Progenitor cell of endocrine pancreas (in vitro differentiated cells): ENCODE measurements around the gene HPS1. TPM values are rescaled to one million over a fixed set of nuclear protein-coding genes. Genes with fewer than 3 reads are reported as not detected.
A peak's percentile ranks its signal among the peaks of the same experiment; 100 is the strongest.

Source experiments
- DNase-seq: peaks from one replicate; pipeline ENCODE4 v3.0.0; 2021; ENCODE audit warnings: low spot score; ENCODE audit not compliant: unreplicated experiment
- H3K27ac Mint-ChIP-seq: 2 replicates; pipeline ENCODE4 v1.8.0; 2021; ENCODE audit warnings: mild to moderate bottlenecking, moderate library complexity, mixed read lengths
- H3K27me3 Mint-ChIP-seq: 2 replicates; pipeline ENCODE4 v1.8.0; 2021; ENCODE audit warnings: mixed read lengths
- H3K36me3 Mint-ChIP-seq: 2 replicates; pipeline ENCODE4 v1.8.0; 2022; ENCODE audit warnings: mixed read lengths; ENCODE audit not compliant: insufficient read depth
- H3K4me1 Mint-ChIP-seq: 2 replicates; pipeline ENCODE4 v1.8.0; 2021; ENCODE audit warnings: low read depth, mixed read lengths
- H3K4me3 Mint-ChIP-seq: 2 replicates; pipeline ENCODE4 v1.8.0; 2021; ENCODE audit warnings: low read depth, mild to moderate bottlenecking, moderate library complexity, mixed read lengths
- H3K9me3 Mint-ChIP-seq: 2 replicates; pipeline ENCODE4 v1.8.0; 2021; ENCODE audit warnings: low read depth, mixed read lengths
- total RNA-seq: library from RNA; stranded (reverse); gene quantifications from 2 replicates; pipeline ENCODE4 v1.2.1, GENCODE V29; 2021
- TF ChIP-seq, protein P1 (sequence below): fragments of 200-600 bp; sonication (generic); IDR thresholded peaks from one replicate; pipeline ENCODE4 v1.5.0; 2021; ENCODE audit warnings: antibody characterized with exemption, mild to moderate bottlenecking; ENCODE audit not compliant: unreplicated experiment

Gene HPS1
- total RNA-seq, 1 donor from 2014 or later: 52.1 TPM

DNA sequence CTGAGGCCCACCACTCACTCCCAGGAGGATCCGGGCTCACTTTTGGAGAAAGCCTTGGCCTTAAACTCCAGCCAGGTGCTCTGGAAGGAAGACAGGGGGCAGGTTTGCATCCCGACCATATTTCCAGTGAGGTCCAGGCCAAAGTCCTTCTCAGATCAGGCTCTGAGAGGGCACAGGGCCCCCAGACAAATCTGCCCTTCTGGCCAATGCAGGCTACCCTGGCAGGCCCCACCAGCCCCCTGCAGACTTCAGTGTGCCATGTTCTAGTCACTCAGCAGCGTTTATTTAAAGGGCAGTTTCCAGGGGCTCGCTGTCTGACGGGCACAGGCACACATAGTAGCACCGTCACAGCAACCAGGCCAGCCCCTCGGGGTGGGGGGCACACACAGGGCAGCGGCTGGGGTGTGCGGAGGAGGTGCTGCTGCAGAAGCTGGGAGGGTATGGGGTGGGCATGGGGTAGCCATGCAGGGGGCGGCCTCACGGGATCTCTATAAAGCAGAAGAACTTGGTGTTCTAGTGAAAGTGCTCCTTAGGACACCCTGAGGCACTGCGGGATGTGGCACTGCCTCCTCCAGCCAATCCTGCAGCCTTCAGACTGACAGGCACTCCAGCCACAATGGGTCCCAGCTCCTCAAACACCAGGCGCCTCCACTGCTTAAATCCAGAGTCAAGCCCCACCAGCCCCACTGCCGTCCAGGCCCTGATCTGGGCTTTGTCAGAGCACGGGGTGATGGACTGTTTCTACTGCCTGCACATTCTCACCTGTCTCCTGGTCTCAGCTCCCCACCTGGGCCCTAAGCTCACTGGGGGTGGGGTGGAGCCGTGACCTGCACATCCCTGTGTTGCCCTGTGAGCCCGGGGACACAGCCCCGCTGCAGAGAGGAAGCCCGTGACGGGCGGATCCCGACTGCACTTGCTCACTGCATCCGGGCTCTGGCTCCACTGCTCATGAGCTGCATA is 22.2 kb downstream of the HPS1 start:
- no peaks in the 10 kb centered on the region for H3K4me1 Mint-ChIP-seq
- TF ChIP-seq, protein P1, sequence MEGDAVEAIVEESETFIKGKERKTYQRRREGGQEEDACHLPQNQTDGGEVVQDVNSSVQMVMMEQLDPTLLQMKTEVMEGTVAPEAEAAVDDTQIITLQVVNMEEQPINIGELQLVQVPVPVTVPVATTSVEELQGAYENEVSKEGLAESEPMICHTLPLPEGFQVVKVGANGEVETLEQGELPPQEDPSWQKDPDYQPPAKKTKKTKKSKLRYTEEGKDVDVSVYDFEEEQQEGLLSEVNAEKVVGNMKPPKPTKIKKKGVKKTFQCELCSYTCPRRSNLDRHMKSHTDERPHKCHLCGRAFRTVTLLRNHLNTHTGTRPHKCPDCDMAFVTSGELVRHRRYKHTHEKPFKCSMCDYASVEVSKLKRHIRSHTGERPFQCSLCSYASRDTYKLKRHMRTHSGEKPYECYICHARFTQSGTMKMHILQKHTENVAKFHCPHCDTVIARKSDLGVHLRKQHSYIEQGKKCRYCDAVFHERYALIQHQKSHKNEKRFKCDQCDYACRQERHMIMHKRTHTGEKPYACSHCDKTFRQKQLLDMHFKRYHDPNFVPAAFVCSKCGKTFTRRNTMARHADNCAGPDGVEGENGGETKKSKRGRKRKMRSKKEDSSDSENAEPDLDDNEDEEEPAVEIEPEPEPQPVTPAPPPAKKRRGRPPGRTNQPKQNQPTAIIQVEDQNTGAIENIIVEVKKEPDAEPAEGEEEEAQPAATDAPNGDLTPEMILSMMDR: no peak
- H3K27ac Mint-ChIP-seq: no peak overlapping the region
- no peaks in the 10 kb centered on the region for H3K27me3 Mint-ChIP-seq
- peaks cover 2% of the 10 kb centered on the region for H3K36me3 Mint-ChIP-seq
- H3K4me3 Mint-ChIP-seq: no peak overlapping the region
- H3K9me3 Mint-ChIP-seq: no peaks in the 10 kb centered on the region
- no peak for DNase-seq

DNA sequence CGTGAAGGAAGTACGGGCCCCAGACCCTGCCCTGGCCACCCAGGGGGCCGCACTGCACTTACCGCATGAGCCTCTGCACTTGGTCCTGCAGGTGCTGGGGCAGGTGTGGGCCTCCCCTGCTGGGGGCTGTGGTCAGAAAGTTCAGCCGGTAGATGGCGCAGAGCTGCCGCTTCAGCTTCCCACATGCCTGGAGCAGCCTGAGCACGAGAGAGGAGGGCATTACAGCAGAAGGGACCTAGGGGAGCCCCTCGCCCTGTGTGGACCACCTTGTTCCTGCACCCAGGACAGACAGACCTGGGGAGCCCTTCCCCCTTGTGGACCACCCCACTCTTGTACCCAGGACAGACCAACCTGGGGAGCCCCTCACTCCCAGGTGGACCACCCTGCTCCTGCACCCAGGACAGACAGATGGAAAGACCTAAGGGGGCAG is 23.0 kb downstream of the HPS1 start:
- TF ChIP-seq, protein P1: peak; percentile 72

DNA sequence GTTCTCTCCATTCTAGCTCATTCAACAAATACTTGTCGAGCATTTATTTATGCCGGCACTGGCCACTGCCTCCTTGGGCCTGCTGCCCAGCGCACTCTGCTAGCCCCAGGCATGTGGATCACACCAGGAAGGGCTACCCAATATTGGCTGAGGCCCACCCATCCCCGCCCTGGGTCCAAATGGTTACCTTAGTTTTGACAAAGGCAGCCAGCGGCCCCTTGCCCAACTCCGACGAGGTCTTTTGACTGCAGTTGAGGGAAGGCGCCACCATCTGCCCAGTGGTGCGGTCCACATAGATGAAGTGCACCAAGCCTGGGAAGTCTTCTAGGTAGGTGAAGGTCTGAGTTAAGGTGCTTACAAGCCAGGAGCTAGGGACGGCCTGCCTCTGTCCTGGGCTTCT is 24.6 kb downstream of the HPS1 start:
- Mint-ChIP-seq H3K36me3 (peaks cover 4% of the 10 kb centered on the region), H3K4me1 (no peaks in the 10 kb centered on the region), H3K9me3 (no peaks in the 10 kb centered on the region), H3K27me3 (no peaks in the 10 kb centered on the region), H3K27ac (no peak overlapping the region), H3K4me3 (no peak overlapping the region)
- TF ChIP-seq, protein P1: no peak
- DNase-seq: no peak

More for the DNA sequence above, 23.0 kb downstream of the HPS1 start:
- peaks cover 4% of the 10 kb centered on the region for H3K36me3 Mint-ChIP-seq
- H3K4me3 Mint-ChIP-seq: no peak overlapping the region
- no peaks in the 10 kb centered on the region for H3K4me1 Mint-ChIP-seq
- no peak for DNase-seq
- no peak overlapping the region for H3K27ac Mint-ChIP-seq
- no peaks in the 10 kb centered on the region for H3K9me3 Mint-ChIP-seq
- no peaks in the 10 kb centered on the region for H3K27me3 Mint-ChIP-seq

DNA sequence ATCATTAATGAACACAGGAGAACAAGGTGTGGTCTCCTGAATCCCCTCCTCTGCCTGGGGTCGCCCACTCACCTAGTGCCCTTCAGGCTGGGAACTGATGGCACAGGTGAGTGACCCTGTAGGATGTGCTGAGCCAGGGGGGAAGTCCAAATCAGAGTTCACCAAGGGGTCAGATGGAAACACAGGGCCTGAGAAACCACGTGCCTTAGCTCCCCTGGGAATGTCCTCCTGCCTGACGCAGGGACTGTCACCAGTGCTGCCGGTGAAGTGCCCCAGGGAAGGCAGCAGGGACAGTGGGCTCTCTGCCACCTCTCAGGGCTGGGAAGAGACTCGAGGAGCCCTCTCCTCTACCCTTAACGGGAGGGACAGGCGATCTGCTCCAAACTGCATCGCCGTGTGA is 25.9 kb downstream of the HPS1 start:
- TF ChIP-seq, protein P1: no peak
- Mint-ChIP-seq H3K27ac (no peak overlapping the region), H3K4me3 (no peak overlapping the region)

DNA sequence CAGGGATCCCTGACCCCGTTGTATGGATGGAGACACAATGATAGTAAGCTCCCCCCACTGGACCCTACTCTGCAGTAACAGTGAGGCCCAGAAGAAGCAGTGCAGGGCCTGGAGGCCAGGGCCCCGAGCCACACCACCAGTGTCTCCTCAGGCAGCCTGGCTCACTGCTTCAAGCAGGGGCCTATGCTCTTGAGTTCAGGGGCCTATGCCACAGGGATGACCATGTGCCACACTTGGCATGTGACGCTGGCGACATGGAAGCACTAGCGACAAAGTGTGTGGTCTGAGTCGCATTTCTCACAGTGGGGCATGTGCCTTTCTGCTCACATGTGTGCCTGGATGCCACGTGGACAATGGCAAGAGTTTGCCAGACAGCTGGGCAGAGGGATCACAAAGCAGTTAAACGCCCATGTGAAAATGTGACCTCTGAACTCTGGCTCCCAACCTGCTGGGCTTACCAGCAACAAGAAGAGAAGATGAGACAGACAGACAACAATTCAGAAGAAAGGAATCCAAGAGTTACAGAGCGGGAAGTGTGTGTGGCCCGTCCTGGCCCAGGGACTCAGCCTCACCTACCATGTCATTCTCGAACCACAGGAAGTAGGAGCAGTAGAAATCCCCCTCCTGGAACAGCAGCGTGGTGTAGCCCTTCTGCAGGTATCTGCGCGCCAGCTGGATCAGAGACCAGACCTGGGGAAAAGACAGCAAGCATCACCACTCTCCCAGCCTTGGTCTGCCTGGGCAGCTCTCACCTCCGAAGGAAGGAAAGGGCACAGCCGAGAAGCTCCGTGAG is 27.1 kb downstream of the HPS1 start:
- Mint-ChIP-seq H3K4me3 (no peak overlapping the region), H3K36me3 (peaks cover 4% of the 10 kb centered on the region), H3K27me3 (no peaks in the 10 kb centered on the region), H3K9me3 (no peaks in the 10 kb centered on the region), H3K4me1 (peaks cover 2% of the 10 kb centered on the region), H3K27ac (no peak overlapping the region)
- DNase-seq: no peak
- TF ChIP-seq, protein P1: no peak

More for the DNA sequence above, 25.9 kb downstream of the HPS1 start:
- Mint-ChIP-seq H3K36me3 (peaks cover 4% of the 10 kb centered on the region), H3K9me3 (no peaks in the 10 kb centered on the region), H3K27me3 (no peaks in the 10 kb centered on the region), H3K4me1 (no peaks in the 10 kb centered on the region)
- no peak for DNase-seq
